Body of pancreas (tissue), 4 donors: ENCODE results near the gene UNC13C. TPM values are rescaled to one million over a fixed set of nuclear protein-coding genes. Genes with fewer than 3 reads are reported as not detected.

ENCODE experiments used
- ATAC-seq: fragments of 150-250 bp; one replicate; pipeline ENCODE4 v1.9.1; 2016
- DNase-seq, 4 donors: peaks; one replicate each; pipeline ENCODE4 v3.0.0-alpha.2; 2019
- H3K27ac ChIP-seq, 4 donors: fragments of 200-600 bp; sonication (generic); 1 replicate in 3 of 4; 2 replicates in 1 of 4; pipeline versions ENCODE4 v1.5.1 to v1.6.1; 2016 to 2019; ENCODE audit warnings: mild to moderate bottlenecking in 1 of 4, mixed read lengths in 1 of 4, moderate library complexity in 1 of 4
- H3K27me3 ChIP-seq, 2 donors: fragments of 200-600 bp; sonication (generic); one replicate each; pipeline ENCODE4 v1.6.0; 2016; ENCODE audit warnings: mild to moderate bottlenecking in 1 of 2
- H3K36me3 ChIP-seq, 2 donors: fragments of 200-600 bp; sonication (generic); replicated peaks in 1 of 2; 2 replicates each; pipeline ENCODE4 v1.5.1; 2016; ENCODE audit warnings: low read depth in 2 of 2; ENCODE audit not compliant: insufficient read depth in 1 of 2
- H3K4me1 ChIP-seq: fragments of 200-600 bp; sonication (generic); one replicate; pipeline ENCODE4 v1.6.0; 2016
- H3K4me3 ChIP-seq, 2 donors: fragments of 200-600 bp; sonication (generic); 1 replicate in 1 of 2; 2 replicates in 1 of 2; pipeline ENCODE4 v1.5.1; 2016 to 2019
- H3K9me3 ChIP-seq, 3 donors: fragments of 200-600 bp; sonication (generic); 1 replicate in 2 of 3; 2 replicates in 1 of 3; pipeline ENCODE4 v1.5.1; 2016
- POLR2A ChIP-seq, 3 donors: fragments of 450-650 bp; IDR thresholded peaks; one replicate each; pipeline ENCODE4 v1.6.1; 2016; ENCODE audit warnings: antibody characterized with exemption in 3 of 3, mild to moderate bottlenecking in 2 of 3
- WGBS, 2 donors: methylation state at CpG; one replicate each; pipeline ENCODE4 v1.1.5; 2017; 5-methylcytosine and 5-hydroxymethylcytosine counted together
- intact Hi-C: fragments of 100-400 bp; cut with DNase I; formaldehyde crosslinking; loops from one replicate; pipeline ENCODE4 v1.15.1; 2023
- total RNA-seq, 2 donors: library from RNA; depleted of rRNA; stranded (reverse); fragments of >200 nt; gene quantifications; one replicate each; pipeline ENCODE4 v1.1.0, GENCODE V29; 2016
- TF ChIP-seq, protein P1 (sequence below), 7 experiments: fragments of 450-650 bp in 4 of 7; fragments of 200-600 bp in 3 of 7; sonication (generic) in 3 of 7; IDR thresholded peaks; one replicate each; pipeline ENCODE4 v1.5.1; 2016 to 2019; ENCODE audit warnings: antibody characterized with exemption in 7 of 7

The UNC13C gene
- total RNA-seq, 2 donors from 2014 or later, result not detected

DNA sequence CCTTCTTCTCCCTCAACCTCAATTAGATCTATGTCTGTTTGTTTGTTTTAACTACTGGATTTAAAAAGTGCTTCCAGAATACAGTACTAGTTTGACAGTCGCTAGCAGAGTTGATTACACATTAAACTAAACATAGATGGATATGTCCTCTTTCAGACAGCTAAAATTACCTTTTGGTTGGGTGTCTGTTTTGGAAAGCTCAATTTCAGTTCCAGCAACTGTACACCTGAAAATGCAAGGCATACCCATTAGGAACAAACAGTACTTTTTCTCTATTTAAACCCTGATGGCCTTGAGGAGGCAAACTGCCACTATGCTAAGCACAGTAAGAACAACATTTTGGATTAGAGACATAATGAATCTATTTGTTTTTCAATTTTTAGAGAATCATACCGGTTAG lies 234.4 kb downstream of the UNC13C start:
- no peaks in the 10 kb centered on the region for H3K9me3 ChIP-seq
- no peaks in the 10 kb centered on the region for H3K36me3 ChIP-seq
- H3K4me3 ChIP-seq, result no peak overlapping the region
- no peaks in the 10 kb centered on the region for H3K4me1 ChIP-seq
- TF ChIP-seq POLR2A (IDR thresholded peaks at IDR 0.05), result no peak
- TF ChIP-seq, protein P1, sequence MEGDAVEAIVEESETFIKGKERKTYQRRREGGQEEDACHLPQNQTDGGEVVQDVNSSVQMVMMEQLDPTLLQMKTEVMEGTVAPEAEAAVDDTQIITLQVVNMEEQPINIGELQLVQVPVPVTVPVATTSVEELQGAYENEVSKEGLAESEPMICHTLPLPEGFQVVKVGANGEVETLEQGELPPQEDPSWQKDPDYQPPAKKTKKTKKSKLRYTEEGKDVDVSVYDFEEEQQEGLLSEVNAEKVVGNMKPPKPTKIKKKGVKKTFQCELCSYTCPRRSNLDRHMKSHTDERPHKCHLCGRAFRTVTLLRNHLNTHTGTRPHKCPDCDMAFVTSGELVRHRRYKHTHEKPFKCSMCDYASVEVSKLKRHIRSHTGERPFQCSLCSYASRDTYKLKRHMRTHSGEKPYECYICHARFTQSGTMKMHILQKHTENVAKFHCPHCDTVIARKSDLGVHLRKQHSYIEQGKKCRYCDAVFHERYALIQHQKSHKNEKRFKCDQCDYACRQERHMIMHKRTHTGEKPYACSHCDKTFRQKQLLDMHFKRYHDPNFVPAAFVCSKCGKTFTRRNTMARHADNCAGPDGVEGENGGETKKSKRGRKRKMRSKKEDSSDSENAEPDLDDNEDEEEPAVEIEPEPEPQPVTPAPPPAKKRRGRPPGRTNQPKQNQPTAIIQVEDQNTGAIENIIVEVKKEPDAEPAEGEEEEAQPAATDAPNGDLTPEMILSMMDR (IDR thresholded peaks at IDR 0.05), result no peak
- no peaks in the 10 kb centered on the region for H3K27me3 ChIP-seq
- 23 to 26% methylated on average over 2 of the region's 2 CpGs for WGBS, 2 donors
- H3K27ac ChIP-seq, result no peak overlapping the region
- DNase-seq, result no peak
- no peak for ATAC-seq
- intact Hi-C loops, result no loop called here

DNA sequence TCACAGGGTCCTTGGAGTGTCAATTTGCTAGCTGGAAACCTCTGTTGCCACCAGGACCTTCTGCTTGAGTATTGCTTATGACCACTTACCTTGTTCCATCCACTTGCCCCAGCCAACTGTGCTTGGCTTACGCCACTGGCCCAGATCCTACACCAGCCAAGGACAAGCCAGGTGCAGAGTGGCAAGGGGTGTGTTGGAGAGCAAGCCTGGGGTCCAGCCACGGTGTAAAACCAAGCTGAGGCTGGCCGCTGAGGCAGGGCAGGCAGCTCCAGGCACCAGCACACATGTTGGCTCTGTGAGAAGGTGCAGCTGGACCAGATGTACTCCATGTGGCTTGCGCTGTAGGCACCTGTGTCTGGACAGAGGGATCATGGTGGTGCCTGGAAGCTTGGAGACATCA lies 248.2 kb downstream of the UNC13C start:
- no peak for ATAC-seq
- Histone ChIP-seq H3K27me3 (no peaks in the 10 kb centered on the region), H3K9me3 (peaks cover 0 to 6% (median 0%) of the 10 kb centered on the region in 3 donors), H3K4me1 (no peaks in the 10 kb centered on the region), H3K4me3 (no peak overlapping the region), H3K27ac (no peak overlapping the region), H3K36me3 (no peaks in the 10 kb centered on the region)
- no peak for DNase-seq
- TF ChIP-seq, protein P1 (IDR thresholded peaks at IDR 0.05), result no peak
- no peak for TF ChIP-seq POLR2A (IDR thresholded peaks at IDR 0.05)
- intact Hi-C loops, result no loop called here
- 72 to 85% methylated on average over 3 to 4 of the region's 4 CpGs for WGBS, 2 donors

DNA sequence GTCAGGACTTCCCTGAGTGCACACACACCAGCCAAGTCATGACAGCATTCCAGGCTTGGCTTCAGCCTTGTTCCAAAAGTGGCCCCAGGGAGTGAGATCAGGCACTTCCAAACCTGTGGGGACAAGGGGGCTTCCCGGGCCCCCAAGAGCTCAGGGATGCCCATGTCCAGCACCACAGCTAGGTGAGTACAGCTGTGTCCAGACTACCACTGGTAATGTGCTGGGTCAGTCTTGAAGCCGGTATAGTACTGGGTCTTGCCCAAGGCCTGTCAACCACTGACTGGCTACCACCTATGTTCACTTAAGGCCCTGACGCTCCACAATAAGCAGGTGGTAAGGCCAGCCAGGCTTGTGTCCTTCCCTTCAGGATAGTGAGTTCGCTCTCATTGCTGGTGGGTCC lies 249.3 kb downstream of the UNC13C start:
- no peak overlapping the region for H3K27ac ChIP-seq
- no peak overlapping the region for H3K4me3 ChIP-seq
- H3K36me3 ChIP-seq, result no peaks in the 10 kb centered on the region
- intact Hi-C loops, result no loop called here
- H3K4me1 ChIP-seq, result no peaks in the 10 kb centered on the region
- no peaks in the 10 kb centered on the region for H3K27me3 ChIP-seq
- 76 to 100% methylated on average over 3 to 4 of the region's 4 CpGs for WGBS, 2 donors
- ATAC-seq (no peak), DNase-seq (no peak)
- no peak for TF ChIP-seq POLR2A (IDR thresholded peaks at IDR 0.05)
- TF ChIP-seq, protein P1 (IDR thresholded peaks at IDR 0.05), result no peak
- peaks cover 0 to 6% (median 0%) of the 10 kb centered on the region in 3 donors for H3K9me3 ChIP-seq

DNA sequence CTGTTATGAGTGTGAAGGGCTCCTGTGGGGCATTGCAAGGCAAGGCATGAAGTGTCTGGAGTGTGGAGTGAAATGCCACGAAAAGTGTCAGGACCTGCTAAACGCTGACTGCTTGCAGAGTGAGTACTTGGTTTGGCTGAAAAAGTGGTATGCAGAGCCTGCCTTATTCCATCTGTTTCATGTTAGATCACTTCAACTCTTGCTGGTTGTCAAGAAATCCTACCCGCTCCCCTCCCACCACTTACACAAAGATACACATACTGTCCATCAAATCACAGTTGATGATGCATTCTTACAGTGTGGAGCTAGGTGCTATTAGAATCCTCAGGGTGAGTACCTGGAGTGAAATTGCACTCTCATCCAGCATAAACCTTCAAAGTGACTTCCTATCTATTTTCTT lies 272.1 kb downstream of the UNC13C start:
- no peaks in the 10 kb centered on the region for H3K36me3 ChIP-seq
- TF ChIP-seq, protein P1 (IDR thresholded peaks at IDR 0.05), result no peak
- no peak for TF ChIP-seq POLR2A (IDR thresholded peaks at IDR 0.05)
- no peaks in the 10 kb centered on the region for H3K4me1 ChIP-seq
- intact Hi-C loops, result no loop called here
- ATAC-seq (no peak), DNase-seq (no peak)
- no peak overlapping the region for H3K4me3 ChIP-seq
- no peak overlapping the region for H3K27ac ChIP-seq
- WGBS, 2 donors, result 64 to 66% methylated on average over 3 of the region's 3 CpGs
- H3K27me3 ChIP-seq, result no peaks in the 10 kb centered on the region
- no peaks in the 10 kb centered on the region for H3K9me3 ChIP-seq

DNA sequence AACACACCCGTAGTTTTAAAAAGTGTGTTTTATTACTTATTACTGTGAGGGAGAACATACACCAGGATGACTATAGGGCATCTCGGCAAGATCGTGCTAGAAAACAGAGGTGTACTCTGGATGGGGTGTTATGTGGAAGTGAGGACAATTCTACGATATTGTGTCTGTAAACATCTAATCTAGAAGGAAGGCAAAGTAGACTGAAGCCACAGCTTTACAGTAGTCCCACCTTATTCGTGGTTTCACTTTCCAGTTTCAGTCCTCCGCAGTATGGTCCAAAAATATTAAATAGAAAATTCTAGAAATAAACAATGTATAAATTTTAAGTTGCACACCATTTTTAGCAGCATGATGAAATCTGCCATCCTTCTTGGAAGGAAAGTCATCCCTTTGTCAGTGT lies 277.9 kb downstream of the UNC13C start:
- no peak for DNase-seq
- TF ChIP-seq POLR2A (IDR thresholded peaks at IDR 0.05), result no peak
- TF ChIP-seq, protein P1 (IDR thresholded peaks at IDR 0.05), result no peak
- intact Hi-C loops, result no loop called here
- H3K9me3 ChIP-seq, result no peaks in the 10 kb centered on the region
- H3K27me3 ChIP-seq, result no peaks in the 10 kb centered on the region
- no peak overlapping the region for H3K27ac ChIP-seq
- no peak for ATAC-seq
- no peaks in the 10 kb centered on the region for H3K36me3 ChIP-seq
- H3K4me3 ChIP-seq, result no peak overlapping the region
- 83 to 85% methylated on average over 6 of the region's 6 CpGs for WGBS, 2 donors
- no peaks in the 10 kb centered on the region for H3K4me1 ChIP-seq
